Fibroblast of the conjunctiva (primary cell): ENCODE data around the gene MCTP2.
"Not testable (repeated sequence)": the region's sequence is repeated elsewhere in the genome, so short reads cannot be mapped to it uniquely, and the experiment has no call there.

Experiments
- DNase-seq: peaks from one replicate; pipeline ENCODE4 v3.0.0-alpha.2; 2010; ENCODE audit warnings: low read depth

MCTP2 gene

DNA sequence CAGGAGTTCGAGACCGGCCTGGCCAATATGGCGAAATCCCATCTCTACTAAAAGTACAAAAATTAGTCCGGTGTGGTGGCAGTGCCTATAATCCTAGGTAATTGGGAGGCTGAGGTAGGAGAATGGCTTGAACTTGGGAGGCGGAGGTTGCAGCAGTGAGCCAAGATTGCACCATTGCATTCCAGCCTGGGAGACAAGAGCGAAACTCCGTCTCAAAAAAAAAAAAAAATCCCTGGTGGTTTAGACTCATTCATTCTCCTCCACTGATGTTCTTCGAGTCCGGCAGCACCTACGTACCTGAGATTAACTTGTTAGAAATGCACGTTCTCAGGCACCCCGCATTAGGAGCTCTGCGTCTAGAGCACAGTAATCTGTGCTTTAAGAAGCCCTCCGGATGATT is 3.7 kb downstream of the MCTP2 start:
- DNase-seq = no peak

DNA sequence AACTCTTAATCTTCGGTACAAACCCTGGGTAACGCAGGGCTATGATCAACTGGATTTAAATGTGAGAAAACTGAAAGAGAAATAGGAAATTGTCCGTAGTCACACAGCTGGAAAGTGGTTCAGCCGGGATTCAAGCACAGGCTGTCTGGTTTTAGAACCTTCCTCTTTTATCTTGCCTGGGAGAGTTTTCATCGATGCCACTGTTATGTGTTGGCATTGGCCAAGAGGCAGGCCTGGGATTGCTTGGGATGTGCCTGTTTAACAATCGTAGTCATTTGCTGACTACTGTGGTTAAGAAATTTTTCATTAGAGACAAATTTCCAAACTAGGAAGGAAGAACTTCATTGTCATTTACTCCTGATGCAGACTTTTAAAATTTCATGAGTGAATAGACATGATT is 4.3 kb downstream of the MCTP2 start:
- no peak for DNase-seq

DNA sequence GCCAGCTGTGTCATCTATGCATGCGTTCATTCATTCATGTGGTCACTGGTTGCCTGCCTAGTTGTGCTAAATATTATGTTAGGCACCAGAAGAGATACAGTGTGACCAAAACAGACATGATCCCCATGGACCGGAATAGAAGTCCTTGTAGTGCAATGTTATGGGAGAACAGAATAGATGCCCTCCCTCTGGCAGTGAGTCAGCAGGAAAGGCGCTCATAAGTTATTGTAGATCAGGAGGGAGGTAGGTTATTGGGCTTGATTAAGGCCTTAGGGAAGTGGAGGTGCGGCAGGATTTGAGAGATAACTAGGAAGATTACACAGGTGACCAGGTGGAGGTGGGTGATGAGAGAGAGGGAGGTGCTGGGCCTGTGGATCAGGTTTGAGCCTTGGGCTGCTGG is 5.2 kb downstream of the MCTP2 start:
- no peak for DNase-seq

DNA sequence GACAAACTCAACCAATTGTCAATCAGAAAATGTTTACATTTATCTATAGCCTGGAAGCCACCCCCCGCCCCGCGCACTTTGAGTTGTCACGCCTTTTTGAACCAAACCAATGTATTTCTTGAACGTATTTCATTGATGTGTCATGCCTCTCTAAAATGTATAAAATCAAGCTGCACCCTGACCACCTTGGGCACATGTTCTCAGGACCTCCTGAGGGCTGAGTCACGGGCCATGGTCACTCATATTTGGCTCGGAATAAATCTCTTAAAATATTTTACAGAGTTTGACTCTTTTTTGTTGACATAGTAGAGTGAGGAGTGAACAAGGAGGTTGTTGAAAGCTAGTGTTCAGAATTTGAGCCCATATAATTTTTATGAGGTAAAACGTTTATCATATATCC is 6.5 kb downstream of the MCTP2 start:
- DNase-seq = no peak

DNA sequence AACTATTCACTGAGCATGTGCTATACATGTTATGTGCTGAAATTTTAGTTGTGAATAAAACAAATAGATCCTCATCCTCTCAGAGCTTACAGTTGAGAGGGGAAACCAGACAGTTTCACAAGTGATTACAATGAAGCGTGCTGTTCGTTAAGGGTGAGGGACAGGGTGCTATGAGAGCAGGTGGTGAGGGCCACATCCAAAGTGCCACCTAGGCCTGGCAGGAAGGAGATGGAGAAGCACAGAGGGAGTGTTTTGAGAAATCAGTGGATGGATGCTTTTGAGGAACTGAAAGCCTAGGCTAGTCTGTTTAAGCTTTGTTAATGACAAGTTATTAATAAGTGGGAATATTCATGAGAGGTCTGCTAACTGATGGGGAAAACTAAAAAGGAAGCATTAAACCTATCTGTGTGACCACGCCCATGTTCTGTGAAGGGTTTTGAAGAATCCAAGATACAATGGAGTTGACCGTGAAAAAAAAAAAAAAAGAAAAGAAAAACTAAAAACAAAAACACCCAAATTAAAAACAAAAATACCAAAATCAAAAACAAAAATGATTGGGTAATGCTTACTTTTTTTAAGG is 7.3 kb downstream of the MCTP2 start:
- DNase-seq = no peak

DNA sequence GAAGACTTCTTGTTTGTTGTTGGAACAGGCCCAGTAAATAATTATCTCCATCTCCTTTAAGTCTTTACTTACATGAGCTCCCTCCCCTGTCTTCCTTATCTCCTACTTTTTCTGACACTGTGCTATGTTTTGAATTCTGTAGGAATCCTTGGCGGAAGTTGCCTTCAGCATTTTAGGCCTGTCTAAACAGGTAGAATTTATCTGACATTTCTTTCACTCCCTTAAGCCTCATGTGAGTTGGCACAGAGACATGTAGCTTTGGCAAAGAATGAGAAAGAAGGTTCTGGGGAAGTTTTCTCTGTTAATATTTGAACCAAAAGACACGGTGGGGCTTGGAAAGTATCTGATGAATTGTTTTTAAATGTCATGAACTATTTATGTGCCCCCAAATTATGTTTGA is 8.1 kb downstream of the MCTP2 start:
- DNase-seq = no peak

DNA sequence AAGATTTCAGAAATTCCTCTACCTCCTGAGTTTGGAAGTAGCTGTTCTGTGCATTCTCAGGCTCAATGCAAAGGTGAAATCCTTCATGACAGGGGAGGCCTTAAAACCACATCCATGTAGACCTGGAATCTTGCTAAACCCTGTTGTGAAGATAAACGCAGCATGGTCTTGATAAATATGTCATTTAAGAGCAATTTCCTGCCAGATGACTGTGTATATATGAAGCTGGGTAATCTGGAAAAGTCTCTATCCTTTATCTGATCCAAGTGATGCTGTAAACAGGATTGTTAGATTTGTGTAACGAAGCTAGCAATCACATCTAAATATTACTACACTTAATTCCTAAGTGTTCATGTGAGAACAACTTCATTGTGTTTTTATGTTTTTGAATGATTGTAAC is 9.1 kb downstream of the MCTP2 start:
- DNase-seq = no peak

DNA sequence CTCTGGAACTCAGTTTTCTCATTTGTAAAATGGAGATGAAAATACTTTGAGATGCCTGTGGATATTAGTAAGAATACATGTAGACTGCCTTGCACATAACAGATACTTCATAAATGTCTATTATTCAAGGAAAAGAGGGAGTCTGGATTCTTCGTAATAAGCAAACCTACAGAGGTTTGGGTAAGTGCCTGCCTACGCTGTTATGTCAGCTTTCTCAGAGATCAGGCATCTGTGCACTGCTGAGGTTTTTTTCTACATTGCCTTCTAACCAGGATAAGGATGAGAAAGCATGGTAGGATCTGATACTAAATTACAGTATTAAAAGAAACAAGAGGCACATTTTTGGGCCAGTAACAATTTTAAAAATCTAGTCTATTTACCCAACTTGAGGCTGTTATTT is 10.9 kb downstream of the MCTP2 start:
- DNase-seq = no peak

DNA sequence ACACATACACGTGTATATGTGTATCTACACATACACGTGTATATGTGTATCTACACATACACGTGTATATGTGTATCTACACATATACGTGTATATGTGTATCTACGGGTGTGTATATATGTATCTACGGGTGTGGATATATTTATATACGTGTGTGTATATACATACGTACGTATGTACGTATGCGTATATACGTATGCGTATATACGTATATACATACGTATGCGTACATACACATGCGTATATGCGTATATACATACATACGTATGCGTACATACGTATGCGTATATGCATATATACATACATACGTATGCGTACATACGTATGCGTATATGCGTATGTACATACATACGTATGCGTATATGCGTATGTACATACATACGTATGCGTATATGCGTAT is 11.6 kb downstream of the MCTP2 start:
- not testable (repeated sequence) for DNase-seq

DNA sequence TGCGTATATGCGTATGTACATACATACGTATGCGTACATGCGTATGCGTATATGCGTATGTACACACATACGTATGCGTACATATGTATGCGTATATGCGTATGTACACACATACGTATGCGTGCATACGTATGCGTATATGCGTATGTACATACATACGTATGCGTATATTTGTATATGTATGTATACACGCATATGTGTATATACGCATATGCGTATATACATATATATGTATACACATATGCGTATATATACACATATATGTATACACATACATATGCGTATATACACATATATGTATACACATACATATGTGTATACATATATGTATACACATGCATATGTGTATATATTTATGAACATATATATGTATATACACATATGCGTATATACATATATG is 12.1 kb downstream of the MCTP2 start:
- no peak for DNase-seq

DNA sequence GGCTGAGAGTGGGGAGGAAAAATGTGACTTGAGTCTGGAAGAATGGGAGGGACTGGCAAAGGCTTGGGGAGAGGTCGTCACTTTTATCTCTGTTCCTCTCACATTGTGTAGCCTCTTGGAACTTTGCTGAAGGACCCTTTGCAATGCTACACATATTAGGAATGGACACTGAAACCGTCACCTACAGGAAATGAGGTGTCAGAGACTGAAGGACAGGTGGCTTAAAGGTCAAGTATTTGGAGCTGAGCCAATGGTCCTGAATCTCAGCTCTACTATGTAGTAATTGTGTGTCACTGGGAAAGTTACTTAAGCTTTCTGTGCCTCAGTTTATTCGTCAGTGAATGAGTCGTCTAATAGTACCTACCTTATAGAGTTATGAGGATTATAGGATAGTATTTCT is 14.7 kb downstream of the MCTP2 start:
- DNase-seq = no peak

DNA sequence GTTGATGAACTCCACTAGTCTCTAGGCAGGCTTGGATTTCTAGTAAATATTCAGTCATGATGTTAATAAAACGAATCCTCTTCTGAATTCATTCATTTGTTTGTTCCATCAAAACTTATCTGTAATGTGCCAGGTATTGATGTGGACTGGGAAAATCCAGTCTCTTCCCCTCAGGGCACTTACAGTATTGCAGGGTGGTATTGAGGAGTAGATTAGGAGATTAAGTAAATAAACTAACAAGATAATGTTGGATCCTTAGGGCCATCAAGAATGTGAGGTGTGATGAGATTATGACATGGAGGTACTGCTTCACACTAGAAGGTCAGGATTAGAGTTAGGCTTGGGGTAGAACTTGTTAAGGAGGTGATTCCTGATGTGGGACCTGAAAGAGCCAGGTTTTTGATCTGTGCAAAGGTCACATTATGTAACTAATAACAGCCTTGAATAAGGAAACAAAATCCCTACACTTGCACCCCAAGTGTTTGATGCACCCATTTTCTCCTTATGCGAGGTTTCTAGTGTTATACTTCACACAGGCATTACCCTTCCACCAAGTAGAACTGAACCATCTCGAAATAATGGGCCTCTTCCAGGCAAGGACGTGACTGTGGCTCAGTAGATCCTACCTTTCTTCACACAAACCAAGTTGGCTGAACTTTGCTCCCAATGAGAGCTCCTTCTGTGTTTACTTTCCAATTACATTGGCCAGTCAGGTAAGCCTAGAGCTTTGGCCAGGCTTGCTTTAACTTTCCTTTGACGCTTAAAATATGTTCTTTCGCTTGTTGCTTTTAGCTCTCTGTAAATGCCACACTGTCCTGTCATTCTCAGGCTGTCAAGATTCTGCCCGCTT is 16.7 kb downstream of the MCTP2 start:
- no peak for DNase-seq

DNA sequence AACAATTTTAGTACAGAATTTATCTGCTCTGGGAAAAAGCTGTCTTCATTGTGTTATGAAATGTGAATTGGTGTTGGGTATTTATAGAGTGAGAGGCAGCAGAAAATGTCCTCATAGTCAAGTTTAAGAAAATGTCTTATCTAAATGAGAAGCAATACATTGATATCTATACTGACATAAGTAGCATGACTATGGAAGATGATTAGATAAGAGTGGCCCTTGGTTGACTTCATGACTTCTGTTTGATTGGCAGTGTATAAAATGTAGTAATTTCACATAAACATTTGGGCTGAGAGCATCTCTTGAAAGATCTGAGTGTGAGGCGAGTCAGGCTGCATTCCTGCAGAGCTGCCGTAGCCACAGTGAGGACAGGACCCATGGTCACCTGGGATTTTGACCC is 19.4 kb downstream of the MCTP2 start:
- no peak for DNase-seq

DNA sequence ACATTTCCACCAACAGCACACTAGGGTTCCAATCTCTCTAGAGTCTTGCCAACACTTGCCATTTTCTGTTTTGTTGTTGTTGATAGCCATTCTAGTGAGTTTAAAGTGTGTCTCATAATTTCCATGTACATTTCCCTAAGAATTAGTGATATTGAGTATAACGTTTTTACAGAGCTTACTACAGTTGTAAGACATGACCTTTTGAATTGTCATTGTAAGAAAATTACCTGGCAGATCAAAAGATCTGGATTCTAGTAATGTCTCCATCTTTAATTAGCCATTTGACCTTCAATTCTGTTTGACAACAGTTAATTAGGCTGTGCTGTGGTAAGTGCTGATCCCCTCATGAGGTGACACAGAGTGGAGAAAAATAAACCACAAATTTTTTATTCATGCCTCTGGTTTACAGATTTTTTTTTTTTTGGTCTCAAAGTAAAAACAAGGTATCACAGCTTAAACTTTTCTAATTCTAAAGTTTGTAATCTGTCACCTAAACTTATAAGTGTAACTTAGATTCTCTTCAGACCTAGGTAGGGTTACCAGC is 20.9 kb downstream of the MCTP2 start:
- no peak for DNase-seq

DNA sequence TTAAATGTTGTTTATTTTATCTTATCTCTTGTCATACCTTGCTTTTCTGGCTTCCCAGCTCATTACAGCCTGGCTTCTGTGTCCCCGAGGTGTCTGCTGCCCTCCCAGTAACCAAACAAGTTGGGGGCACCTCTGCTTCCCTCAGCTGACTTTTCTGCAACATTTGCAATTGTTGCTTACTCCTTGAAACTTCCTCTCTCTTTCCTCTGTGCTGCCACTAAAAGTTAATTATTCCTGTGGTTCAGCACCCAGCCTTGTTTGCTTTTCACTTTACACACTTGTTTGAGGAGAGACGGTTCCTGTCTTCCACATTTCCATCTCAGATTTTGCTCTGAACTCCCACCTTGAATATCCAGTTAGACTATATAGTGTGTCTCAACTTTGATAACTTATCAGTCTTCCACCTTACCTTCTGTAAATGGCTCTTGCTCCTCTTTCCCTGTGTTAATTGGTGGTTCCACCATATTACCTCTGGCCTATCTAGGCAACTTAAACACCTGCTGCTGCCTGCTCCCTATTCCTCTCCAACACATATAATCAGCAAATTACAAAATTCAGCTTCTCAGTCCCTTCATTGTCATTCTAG is 21.6 kb downstream of the MCTP2 start:
- no peak for DNase-seq

DNA sequence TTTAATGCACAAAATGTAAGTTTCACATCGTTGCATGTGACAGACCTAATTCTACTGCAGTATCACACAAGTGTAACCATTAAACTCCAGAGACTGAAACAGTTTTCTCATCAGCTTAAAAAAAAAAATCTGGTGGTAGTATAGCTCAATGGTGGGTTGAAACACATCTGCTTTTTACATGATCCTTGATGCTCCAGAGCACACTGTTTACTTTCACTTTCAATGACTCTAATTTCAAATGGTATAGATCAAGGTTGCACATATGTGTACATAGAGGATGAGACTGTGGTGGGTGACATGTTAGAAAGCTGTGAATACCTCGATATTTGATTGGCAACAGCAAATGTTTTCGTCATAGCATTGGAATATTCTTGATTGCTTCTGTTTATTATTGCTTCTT is 22.4 kb downstream of the MCTP2 start:
- DNase-seq = no peak

DNA sequence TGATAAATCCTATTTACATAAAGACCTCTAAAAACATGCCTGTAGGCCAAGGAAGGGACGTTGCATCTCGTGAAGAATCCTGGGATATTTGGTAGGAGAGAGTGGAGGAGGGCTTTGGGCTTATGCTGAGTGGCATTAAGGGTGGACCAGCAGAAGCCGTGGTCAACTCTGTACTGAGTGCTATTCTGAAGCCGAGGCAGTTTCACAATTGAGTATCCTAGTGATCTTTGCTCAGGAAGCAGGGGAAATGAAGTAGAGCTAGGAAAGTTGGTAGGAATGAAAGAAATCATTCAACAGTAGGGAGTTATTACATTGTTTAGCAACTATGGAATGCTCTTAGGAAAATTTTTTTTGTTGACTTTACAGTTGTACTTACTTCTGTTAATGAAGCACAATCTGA is 24.2 kb downstream of the MCTP2 start:
- no peak for DNase-seq

DNA sequence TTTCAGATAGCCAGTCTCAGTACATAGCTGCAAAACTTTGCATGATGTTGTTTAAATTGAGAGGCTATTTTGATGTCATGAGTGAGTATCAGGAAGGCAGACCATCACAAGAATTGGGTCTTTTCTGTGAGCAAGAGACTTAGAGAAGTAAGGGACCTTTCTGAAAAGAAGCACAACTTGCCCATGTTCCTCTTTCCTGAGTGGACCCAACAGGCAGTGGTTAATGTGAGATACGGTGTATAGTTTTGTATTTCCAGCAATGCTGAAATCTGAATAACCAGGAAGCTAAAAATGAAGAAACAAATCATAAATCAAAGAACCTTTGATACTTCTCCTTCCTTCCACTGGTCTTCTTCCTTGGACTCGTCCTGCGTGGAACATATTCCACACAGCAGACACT is 25.1 kb downstream of the MCTP2 start:
- no peak for DNase-seq

DNA sequence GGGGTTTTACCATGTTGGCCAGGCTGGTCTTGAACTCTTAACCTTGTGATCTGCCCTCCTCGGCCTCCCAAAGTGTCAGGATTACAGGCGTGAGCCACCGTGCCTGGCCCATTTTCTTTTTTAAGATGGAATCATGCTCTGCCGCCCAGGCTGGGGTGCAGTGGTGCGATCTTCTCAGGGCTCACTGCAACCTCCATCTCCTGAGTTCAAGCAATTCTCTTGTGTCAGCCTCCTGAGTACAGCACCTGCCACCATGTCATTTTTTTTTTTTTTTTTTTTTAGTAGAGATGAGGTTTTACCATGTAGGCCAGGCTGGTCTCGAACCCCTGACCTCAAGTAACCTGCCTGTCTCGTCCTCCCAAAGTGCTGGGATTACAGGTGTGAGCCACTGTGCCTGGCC is 26.4 kb downstream of the MCTP2 start:
- not testable (repeated sequence) for DNase-seq

DNA sequence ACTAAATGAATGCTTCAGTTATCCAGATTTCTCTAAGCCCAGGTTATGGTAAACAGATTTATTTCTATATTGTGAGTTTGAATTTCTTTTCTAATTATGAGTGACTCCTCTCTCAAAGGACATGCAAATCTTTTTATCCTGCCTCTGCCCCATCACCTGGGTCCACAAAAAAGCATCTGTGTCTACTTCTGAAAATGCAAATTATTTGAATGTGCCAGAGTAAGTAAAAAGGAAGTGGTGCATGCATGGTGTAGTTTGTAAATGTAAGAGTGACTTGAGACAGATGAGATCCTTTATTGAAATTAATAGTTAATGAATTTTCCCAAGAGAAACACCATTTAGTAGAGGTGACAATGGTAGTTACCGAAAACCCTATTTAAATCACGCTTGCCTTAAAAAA is 26.9 kb downstream of the MCTP2 start:
- DNase-seq = no peak

DNA sequence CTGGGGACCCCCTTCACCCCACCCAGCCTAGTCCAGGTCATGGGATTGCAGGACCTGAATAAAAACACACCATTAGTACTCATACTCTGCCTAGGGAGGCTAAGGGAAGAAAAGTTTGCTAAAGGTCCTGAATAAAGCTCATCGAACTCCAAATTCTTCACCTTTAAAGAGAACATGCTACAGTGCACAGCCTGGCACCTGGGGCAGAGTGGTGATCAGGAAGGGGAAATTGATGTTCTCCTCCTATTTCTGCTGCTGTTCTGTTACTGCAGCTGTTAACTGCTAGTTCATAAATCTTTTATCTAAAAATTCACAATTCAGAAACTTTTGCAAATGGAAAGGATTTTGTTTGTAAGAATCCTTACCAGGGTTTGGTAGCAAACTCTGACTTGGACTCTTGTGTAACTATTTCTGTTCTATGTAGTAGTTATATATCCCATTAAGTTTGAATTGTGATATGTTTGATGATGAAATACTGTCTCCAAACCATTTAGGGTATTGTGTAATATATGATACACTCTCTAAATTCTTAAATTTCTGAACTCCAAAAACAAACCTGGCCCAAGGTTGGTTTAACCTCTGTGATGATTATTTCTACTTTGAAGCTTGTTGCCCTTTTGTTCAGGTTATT is 27.9 kb downstream of the MCTP2 start:
- DNase-seq = no peak

DNA sequence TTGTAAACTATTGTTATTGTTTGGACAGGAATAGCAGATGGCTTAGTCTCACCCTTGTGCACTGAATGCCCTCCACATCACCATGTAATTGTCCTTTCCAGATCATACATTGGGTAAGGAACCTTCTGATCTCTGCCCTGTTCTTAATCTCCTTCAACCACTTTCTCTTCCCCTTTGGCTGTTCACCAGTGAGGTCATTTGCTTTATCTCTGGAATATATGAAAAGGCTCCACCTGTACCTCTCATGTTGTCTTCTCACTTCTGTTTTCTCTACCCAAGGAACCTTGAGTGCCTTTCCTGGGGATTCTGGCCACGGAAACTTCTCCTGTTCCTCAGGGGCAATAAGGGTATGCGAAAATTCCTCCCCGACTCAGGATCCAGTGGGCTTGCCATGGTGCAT is 28.5 kb downstream of the MCTP2 start:
- DNase-seq = no peak

DNA sequence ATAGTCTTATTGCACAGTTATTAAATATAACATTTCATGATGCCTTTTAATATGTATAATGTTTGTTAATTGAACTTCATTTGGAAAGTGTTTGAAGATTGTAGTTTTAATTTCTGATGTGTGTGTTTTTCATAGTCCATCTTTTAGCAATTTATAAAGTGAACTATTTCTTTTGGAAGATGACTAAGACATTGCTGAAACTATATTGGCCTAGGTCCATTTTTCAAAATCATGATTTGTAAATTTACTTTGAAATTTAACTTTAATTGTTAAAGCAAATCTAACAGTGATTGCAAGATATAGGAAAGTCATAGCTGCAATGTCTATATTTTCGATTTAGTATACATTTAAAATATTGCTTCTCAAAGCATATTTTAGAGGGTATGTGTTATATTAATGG is 30.8 kb downstream of the MCTP2 start:
- DNase-seq = no peak
